Measurements from ENCODE around the gene MRGPRG.
"Not testable (repeated sequence)": the region's sequence is repeated elsewhere in the genome, so short reads cannot be mapped to it uniquely, and the experiment has no call there.

- TF ChIP-seq CTCF (IDR thresholded peaks at IDR 0.05; ENCODE audit: low read depth, low read length); EZH2phosphoT487 (IDR thresholded peaks at IDR 0.05; ENCODE audit: low read depth): not testable (repeated sequence)
These were observed 49.8 kb downstream of the MRGPRG start for GRCh38 chr11:3168742-3169254.

Measured in OCI-LY3 (cell line).